Skeletal muscle satellite cell (primary cell): ENCODE data around the gene OTUD7B.
"Not testable (repeated sequence)": the region's sequence is repeated elsewhere in the genome, so short reads cannot be mapped to it uniquely, and the experiment has no call there.

Experiments
- H3K27me3 ChIP-seq: 2 replicates; pipeline ENCODE4 v1.7.0; 2013; ENCODE audit warnings: low read length; ENCODE audit not compliant: control insufficient read depth, insufficient read depth
- H3K36me3 ChIP-seq: 2 replicates; pipeline ENCODE4 v1.7.0; 2013; ENCODE audit warnings: mild to moderate bottlenecking, control low read depth, low read length; ENCODE audit not compliant: insufficient read depth
- H3K4me1 ChIP-seq: 2 replicates; pipeline ENCODE4 v1.7.0; 2013; ENCODE audit warnings: low read length; ENCODE audit not compliant: control insufficient read depth, insufficient read depth
- H3K4me2 ChIP-seq: 2 replicates; pipeline ENCODE4 v1.7.0; 2013; ENCODE audit warnings: mild to moderate bottlenecking, low read length
- H3K4me3 ChIP-seq: 2 replicates; pipeline ENCODE4 v1.7.0; 2013; ENCODE audit warnings: low read length
- H3K9ac ChIP-seq: 2 replicates; pipeline ENCODE4 v1.7.0; 2013; ENCODE audit warnings: mild to moderate bottlenecking, low read depth, low read length, moderate library complexity
- H3K9me3 ChIP-seq: replicated peaks from 2 replicates; pipeline ENCODE4 v1.7.0; 2013; ENCODE audit warnings: mild to moderate bottlenecking, control low read depth, low read length

OTUD7B gene

GRCh38 chr1:149942885-149943284, 67.6 kb downstream of the OTUD7B start:
- Histone ChIP-seq H3K9me3 (no peaks in the 10 kb centered on the region), H3K4me1 (peaks cover 17% of the 10 kb centered on the region), H3K4me3 (no peak overlapping the region), H3K36me3 (peaks cover 27% of the 10 kb centered on the region), H3K27me3 (no peaks in the 10 kb centered on the region), H3K4me2 (no peak overlapping the region), H3K9ac (no peak overlapping the region)

- Histone ChIP-seq H3K36me3 (peaks cover 23% of the 10 kb centered on the region), H3K4me2 (no peak overlapping the region), H3K27me3 (no peaks in the 10 kb centered on the region), H3K9me3 (no peaks in the 10 kb centered on the region), H3K4me1 (peaks cover 23% of the 10 kb centered on the region), H3K4me3 (no peak overlapping the region), H3K9ac (no peak overlapping the region)
Observed at GRCh38 chr1:149942207-149942606, 68.3 kb downstream of the OTUD7B start.

GRCh38 chr1:149940427-149940826, 70.1 kb downstream of the OTUD7B start:
- Histone ChIP-seq H3K4me3 (no peak overlapping the region), H3K9me3 (no peaks in the 10 kb centered on the region), H3K4me1 (peaks cover 39% of the 10 kb centered on the region), H3K36me3 (peaks cover 18% of the 10 kb centered on the region), H3K27me3 (no peaks in the 10 kb centered on the region), H3K9ac (no peak overlapping the region), H3K4me2 (no peak overlapping the region)

- not testable (repeated sequence) for H3K27me3 ChIP-seq, H3K36me3 ChIP-seq, H3K9ac ChIP-seq, H3K9me3 ChIP-seq
- H3K4me2 ChIP-seq, result peak overlapping the region; percentile 76
- peak overlapping the region; percentile 36 for H3K4me3 ChIP-seq
- peaks cover 39% of the 10 kb centered on the region for H3K4me1 ChIP-seq
Observed at GRCh38 chr1:149938668-149939003, 71.9 kb downstream of the OTUD7B start.

- Histone ChIP-seq H3K4me1 (peaks cover 39% of the 10 kb centered on the region), H3K9ac (no peak overlapping the region), H3K4me2 (no peak overlapping the region), H3K9me3 (no peaks in the 10 kb centered on the region), H3K4me3 (no peak overlapping the region), H3K36me3 (no peaks in the 10 kb centered on the region), H3K27me3 (no peaks in the 10 kb centered on the region)
Observed at GRCh38 chr1:149937759-149938158, 72.8 kb downstream of the OTUD7B start.

GRCh38 chr1:149936992-149937705, 73.4 kb downstream of the OTUD7B start:
- Histone ChIP-seq H3K27me3 (no peaks in the 10 kb centered on the region), H3K36me3 (no peaks in the 10 kb centered on the region), H3K4me1 (peaks cover 39% of the 10 kb centered on the region), H3K9ac (peak overlapping the region; percentile 78), H3K4me2 (peak overlapping the region; percentile 97), H3K9me3 (no peaks in the 10 kb centered on the region), H3K4me3 (peak overlapping the region; percentile 84)

- Histone ChIP-seq H3K4me1 (peaks cover 44% of the 10 kb centered on the region), H3K36me3 (peaks cover 4% of the 10 kb centered on the region), H3K9ac (peak within 1 kb of the TSS; percentile 78), H3K27me3 (no peaks in the 10 kb centered on the region), H3K4me3 (peak within 1 kb of the TSS; percentile 84), H3K9me3 (no peaks in the 10 kb centered on the region), H3K4me2 (peak within 1 kb of the TSS; percentile 97)
Observed at GRCh38 chr1:149936170-149936991, 74.1 kb downstream of the OTUD7B start, which contains the start of gene MTMR11. Gene MTMR11, minus strand, starts transcription at chr1:149936879. Its CDS starts 232 bp downstream, at chr1:149936647.

- Histone ChIP-seq H3K9me3 (no peaks in the 10 kb centered on the region), H3K36me3 (peaks cover 13% of the 10 kb centered on the region), H3K4me1 (peaks cover 45% of the 10 kb centered on the region), H3K4me3 (no peak overlapping the region), H3K27me3 (no peaks in the 10 kb centered on the region), H3K4me2 (no peak overlapping the region), H3K9ac (no peak overlapping the region)
Observed at GRCh38 chr1:149934356-149934755, 76.2 kb downstream of the OTUD7B start.

- H3K4me1 ChIP-seq, result peaks cover 42% of the 10 kb centered on the region
- H3K4me2 ChIP-seq, result no peak overlapping the region
- H3K27me3 ChIP-seq, result no peaks in the 10 kb centered on the region
- H3K9me3 ChIP-seq, result no peaks in the 10 kb centered on the region
- H3K4me3 ChIP-seq, result no peak overlapping the region
- H3K36me3 ChIP-seq, result peaks cover 15% of the 10 kb centered on the region
- no peak overlapping the region for H3K9ac ChIP-seq
Observed at GRCh38 chr1:149933208-149933607, 77.3 kb downstream of the OTUD7B start.

- Histone ChIP-seq H3K27me3 (no peaks in the 10 kb centered on the region), H3K9ac (no peak overlapping the region), H3K36me3 (peaks cover 15% of the 10 kb centered on the region), H3K9me3 (no peaks in the 10 kb centered on the region), H3K4me1 (peaks cover 38% of the 10 kb centered on the region), H3K4me3 (no peak overlapping the region), H3K4me2 (no peak overlapping the region)
Observed at GRCh38 chr1:149932474-149932873, 78.1 kb downstream of the OTUD7B start.

- Histone ChIP-seq H3K4me3 (no peak overlapping the region), H3K9me3 (no peaks in the 10 kb centered on the region), H3K4me2 (peak overlapping the region; percentile 56), H3K36me3 (peaks cover 16% of the 10 kb centered on the region), H3K27me3 (no peaks in the 10 kb centered on the region), H3K9ac (no peak overlapping the region), H3K4me1 (peaks cover 33% of the 10 kb centered on the region)
Observed at GRCh38 chr1:149931212-149931790, 79.2 kb downstream of the OTUD7B start.
